Measurements from ENCODE around the gene RALA. TPM values are rescaled to one million over a fixed set of nuclear protein-coding genes. Genes with fewer than 3 reads are reported as not detected.

The RALA gene
- total and polyA plus RNA-seq, 3 donors from 2014 or later, result 13.6 to 27.9 (median 15.9) TPM

DNA sequence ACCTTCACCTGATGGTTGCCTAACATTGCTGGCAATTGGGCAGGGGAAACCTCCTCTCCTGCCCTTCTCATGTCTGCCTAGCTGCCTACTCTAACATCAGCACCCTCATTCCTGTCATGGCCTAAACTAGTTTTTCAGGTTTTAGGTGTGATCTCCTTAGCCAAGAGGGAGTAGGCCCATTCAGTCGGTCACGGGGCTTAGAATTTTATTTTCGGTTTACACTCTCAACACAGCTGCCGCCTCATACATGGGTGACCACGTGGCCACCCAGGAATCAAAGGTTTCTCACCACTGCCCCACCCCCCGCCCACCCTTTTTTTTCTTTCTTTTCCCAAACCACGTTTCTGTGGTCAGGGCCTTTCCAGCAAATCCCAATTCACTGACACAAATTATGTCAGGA is 97.2 kb downstream of the RALA start:
- intact Hi-C loops (cut with DNase I; ENCODE audit: low total_unique reads), result no loop called here
- DNase-seq, result no peak
- TF ChIP-seq CTCF (IDR thresholded peaks at IDR 0.05) (no peak), POLR2A (IDR thresholded peaks at IDR 0.05) (no peak)
- no peaks in the 10 kb centered on the region for H3K4me1 ChIP-seq
- no peaks in the 10 kb centered on the region for H3K36me3 ChIP-seq (ENCODE audit: low read depth, missing control alignments)
- no peak overlapping the region for H3K27ac ChIP-seq
- H3K27me3 ChIP-seq, result no peaks in the 10 kb centered on the region
- no peak overlapping the region for H3K4me3 ChIP-seq
- WGBS, 2 donors, result 80 to 82% methylated on average over 7 of the region's 7 CpGs
- H3K9me3 ChIP-seq, result no peaks in the 10 kb centered on the region

GRCh38 chr7:39721345-39721744 is 98.0 kb downstream of the RALA start:
- TF ChIP-seq CTCF (IDR thresholded peaks at IDR 0.05) (no peak), POLR2A (IDR thresholded peaks at IDR 0.05) (no peak)

DNA sequence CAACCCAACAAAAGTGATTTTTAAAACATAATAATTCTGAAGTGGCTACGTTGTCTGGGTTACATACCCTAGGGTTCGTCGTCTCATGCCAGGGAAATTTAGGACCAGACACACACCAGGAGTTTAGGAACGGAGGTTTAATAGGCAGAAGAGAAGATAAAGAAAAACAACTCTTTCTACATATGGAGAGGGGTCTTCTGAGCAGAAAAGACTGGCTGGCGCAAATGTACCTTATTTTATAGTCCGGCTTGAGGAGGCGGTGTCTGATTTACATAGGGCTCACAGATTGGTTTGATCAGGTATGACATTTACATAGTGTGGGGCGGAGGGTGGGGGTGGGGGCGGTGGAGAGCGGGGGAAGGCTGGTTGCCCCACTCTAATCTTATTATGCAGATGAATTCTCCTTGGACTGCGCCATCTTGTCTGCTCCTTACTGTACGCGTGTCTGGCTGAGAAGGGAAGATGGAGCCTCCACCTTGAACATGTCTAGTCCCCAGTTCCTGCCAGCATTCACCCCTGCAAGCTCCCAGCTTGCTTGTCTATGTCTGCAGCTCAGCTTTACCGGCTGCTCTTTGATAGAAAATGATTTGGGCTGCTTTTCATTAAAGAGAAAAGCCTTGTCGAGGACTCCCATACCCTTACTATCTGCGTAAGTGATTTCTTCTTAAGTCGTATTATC is 98.7 kb downstream of the RALA start:
- DNase-seq, result no peak
- 63 to 70% methylated on average over 17 of the region's 17 CpGs for WGBS, 2 donors

More at GRCh38 chr7:39721345-39721744, 98.0 kb downstream of the RALA start:
- Histone ChIP-seq H3K9me3 (no peaks in the 10 kb centered on the region), H3K4me3 (no peak overlapping the region), H3K27me3 (no peaks in the 10 kb centered on the region), H3K27ac (no peak overlapping the region), H3K4me1 (no peaks in the 10 kb centered on the region), H3K36me3 (ENCODE audit: low read depth, missing control alignments) (no peaks in the 10 kb centered on the region)
- DNase-seq, result no peak
- intact Hi-C loops (cut with DNase I; ENCODE audit: low total_unique reads), result no loop called here
- WGBS, 2 donors, result 87 to 91% methylated on average over 3 of the region's 3 CpGs

DNA sequence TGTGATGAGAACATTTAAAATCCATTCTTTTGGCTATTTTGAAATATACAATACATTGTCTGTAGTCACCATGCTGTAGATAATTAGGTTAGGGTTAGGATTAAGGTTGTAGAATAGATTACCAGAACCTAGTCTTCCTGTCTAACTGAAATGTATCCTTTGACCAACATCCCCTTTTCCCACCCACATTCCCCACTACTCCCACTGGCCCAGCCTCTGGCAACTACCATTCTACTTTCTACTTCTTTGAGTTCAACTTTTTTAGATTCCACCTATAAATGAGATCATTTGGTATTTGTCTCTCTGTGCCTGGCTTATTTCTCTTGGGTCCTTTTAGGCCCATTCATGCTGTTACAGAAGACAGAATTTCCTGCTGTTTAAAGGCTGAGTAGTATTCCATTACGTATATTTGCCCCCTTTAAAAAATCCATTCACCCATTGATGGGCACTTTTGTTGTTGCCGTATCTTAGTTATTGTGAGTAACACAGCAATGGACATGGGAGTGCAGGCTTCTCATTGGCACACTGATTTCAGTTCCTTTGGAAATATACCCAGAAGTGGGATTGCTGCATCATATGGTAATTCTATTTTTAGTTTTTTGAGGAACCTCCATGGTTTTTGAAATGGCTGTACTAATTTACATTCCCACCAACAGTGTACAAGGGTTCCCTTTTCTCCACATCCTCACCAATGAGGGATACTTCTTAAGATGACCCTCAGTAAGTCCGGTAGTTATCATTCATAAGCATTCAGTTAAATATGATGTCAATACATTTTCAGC is 104.0 kb downstream of the RALA start:
- DNase-seq, result no peak
- Histone ChIP-seq H3K4me3 (no peak overlapping the region), H3K4me1 (peaks cover 1% of the 10 kb centered on the region), H3K36me3 (ENCODE audit: low read depth, missing control alignments) (no peaks in the 10 kb centered on the region), H3K27me3 (no peaks in the 10 kb centered on the region), H3K9me3 (no peaks in the 10 kb centered on the region), H3K27ac (no peak overlapping the region)
- TF ChIP-seq POLR2A (IDR thresholded peaks at IDR 0.05) (no peak), CTCF (IDR thresholded peaks at IDR 0.05) (no peak)
- intact Hi-C loops (cut with DNase I; ENCODE audit: low total_unique reads), result no loop called here
- 85 to 95% methylated on average over 3 of the region's 3 CpGs for WGBS, 2 donors

More for the DNA sequence above, 98.7 kb downstream of the RALA start:
- Histone ChIP-seq H3K4me3 (no peak overlapping the region), H3K36me3 (ENCODE audit: low read depth, missing control alignments) (no peaks in the 10 kb centered on the region), H3K4me1 (no peaks in the 10 kb centered on the region), H3K9me3 (no peaks in the 10 kb centered on the region), H3K27me3 (no peaks in the 10 kb centered on the region), H3K27ac (no peak overlapping the region)
- intact Hi-C loops (cut with DNase I; ENCODE audit: low total_unique reads), result no loop called here
- TF ChIP-seq POLR2A (IDR thresholded peaks at IDR 0.05), result no peak
- TF ChIP-seq CTCF (IDR thresholded peaks at IDR 0.05), result no peak

All from testis (tissue), 3 donors.